ENCODE results near the gene SUSD1. TPM values are rescaled to one million over a fixed set of nuclear protein-coding genes. Genes with fewer than 3 reads are reported as not detected.

The SUSD1 gene
- total RNA-seq, 1 donor from 2014 or later = 81.3 TPM

Other genes with a start within 250 kb of the SUSD1 start
- 111 and 133 TPM in 2 replicates for gene PTBP3, start 158.3 kb upstream of the SUSD1 start, total RNA-seq
- 33.3 and 64.2 TPM in 2 replicates for gene HSDL2, start 204.8 kb upstream of the SUSD1 start, total RNA-seq

Data from renal cortical epithelial cell (primary cell).